GM12875 (cell line): ENCODE data around the gene SLC10A2.

Source experiments
- H3K4me3 ChIP-seq: one replicate; pipeline ENCODE4 v1.5.1; 2011; ENCODE audit warnings: low read depth, low read length, control low read depth
- CTCF ChIP-seq: IDR thresholded peaks from 2 replicates; pipeline ENCODE4 v1.5.1; 2011; ENCODE audit warnings: low read depth, mild to moderate bottlenecking, control low read depth, inconsistent platforms, low read length, moderate library complexity, borderline replicate concordance; ENCODE audit not compliant: insufficient read depth

The SLC10A2 gene

DNA sequence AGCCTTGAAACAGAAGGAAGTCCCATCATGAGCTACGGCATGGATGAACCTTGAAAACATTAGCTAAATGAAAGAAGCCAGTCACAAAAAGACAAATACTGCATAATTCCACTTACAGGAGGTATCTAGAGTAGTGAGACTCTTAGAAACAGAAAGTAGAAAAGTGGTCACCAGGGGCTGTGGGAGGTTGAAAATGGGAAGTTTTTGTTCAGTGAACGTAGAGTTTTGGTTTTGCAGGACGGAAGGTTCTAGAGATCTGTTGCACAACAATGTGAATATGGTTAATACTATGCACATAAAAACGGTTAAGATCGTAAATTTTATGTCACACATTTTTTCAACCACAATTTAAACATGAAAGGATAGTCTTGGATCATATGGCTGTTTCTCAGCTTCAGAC lies 11.9 kb upstream of the SLC10A2 start:
- TF ChIP-seq CTCF = no peak
- no peak overlapping the region for H3K4me3 ChIP-seq

DNA sequence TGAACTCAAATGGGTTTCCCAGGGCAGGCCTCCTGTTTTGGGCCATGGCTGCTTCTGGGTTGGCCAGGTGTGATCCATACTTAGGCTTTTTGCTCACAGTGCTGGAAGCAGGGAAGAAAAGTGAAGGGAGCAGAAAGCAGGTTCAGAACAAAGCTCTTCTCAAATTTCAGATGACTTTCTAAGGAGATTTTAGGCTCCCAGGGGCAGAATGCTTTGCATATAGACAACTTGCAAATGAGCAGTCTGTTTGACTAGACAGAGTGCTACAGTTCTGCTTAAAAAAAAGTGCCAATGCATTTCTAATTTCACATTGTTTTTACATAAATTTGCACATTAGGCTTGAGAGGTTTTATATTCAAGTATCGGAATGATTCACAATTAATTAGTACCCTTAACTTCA lies 2.6 kb upstream of the SLC10A2 start:
- H3K4me3 ChIP-seq = no peak overlapping the region
- TF ChIP-seq CTCF = no peak

DNA sequence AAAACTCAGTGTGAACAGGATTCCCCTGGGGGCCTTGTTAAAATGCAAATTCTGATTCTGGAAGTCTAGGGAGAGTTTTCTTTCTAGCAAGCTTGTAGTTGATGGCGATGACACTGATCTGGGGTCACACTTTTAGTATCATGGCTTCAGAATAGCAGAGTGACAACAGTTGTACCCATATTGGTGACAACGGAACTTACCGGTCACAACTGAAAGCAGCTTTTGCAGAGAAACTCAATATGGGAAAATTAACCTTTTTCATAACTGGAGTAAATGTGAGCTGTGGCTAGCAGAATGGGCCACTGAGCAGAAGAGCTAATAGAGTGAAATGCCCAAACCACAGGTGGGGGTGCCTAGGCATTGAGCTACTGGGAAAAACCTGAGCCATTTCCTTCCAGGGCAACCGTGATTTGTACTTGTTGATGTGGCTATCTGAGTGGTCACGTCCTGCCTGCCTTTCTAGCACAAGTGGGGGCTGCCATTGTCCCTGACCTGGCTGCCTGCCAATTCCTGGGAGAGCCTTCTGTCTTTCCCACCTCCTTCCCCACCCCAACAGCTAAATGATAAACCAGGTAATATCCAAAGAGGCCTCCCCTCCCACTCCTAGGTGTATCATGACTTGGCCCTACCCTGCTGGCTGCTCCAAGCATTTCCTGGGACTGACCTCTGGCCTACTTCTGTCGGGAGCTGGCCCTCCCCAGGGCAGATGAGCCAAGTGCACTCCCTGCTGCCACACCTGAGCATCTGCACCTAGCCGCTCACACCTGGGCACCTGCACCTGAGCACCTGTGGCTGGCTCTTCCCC lies 1.7 kb upstream of the SLC10A2 start:
- no peak for TF ChIP-seq CTCF
- no peak overlapping the region for H3K4me3 ChIP-seq

DNA sequence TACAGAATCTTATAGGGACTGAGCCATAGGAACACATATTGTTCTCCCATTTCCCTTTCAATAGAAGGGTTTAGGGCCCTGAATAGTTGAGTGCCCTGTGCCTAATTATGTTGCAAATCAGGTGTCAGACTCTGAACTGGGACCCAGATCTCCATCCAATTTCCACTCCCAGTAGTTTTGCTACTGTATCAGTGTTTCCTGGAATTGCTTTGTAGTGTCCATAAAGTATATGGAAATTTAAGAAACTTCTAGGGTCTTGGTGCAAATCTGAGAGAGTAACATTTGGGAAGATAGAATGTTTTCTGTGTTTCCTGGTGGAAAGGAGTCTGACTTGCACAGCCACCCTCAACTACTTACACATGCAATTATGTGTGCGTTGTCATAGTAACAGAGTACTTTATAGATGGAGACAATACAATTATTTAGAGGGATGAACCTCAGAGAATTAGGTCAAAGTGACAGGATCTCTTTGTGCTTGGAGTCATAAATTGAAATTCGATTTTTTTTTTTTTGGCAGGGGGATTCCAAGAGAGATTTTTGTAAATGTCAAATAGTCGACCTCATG lies 646 bp upstream of the SLC10A2 start:
- H3K4me3 ChIP-seq = no peak overlapping the region

DNA sequence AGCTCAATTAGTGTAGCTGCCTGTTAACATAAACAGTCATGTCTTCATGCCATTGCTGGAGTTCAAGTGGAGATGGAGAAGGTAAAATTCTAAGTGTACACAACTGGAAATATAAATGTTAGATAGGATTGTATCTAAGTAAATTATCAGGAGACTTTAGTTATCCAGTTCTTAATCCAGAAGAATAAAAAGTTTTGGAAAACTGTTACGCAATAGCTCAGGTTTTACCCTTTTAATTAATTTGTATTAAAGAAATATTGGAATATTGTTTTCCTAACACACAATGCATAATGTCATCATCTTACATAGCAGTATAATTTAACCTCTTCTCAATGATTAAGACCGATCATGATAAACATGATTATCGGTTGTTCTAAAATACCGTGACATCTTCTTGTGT lies 2.8 kb downstream of the SLC10A2 start:
- no peak for TF ChIP-seq CTCF
- no peak overlapping the region for H3K4me3 ChIP-seq

More for the DNA sequence above, 646 bp upstream of the SLC10A2 start:
- no peak for TF ChIP-seq CTCF

- H3K4me3 ChIP-seq = no peak overlapping the region
- no peak for TF ChIP-seq CTCF
These were observed 4.1 kb downstream of the SLC10A2 start for GRCh38 chr13:103062079-103062478.

DNA sequence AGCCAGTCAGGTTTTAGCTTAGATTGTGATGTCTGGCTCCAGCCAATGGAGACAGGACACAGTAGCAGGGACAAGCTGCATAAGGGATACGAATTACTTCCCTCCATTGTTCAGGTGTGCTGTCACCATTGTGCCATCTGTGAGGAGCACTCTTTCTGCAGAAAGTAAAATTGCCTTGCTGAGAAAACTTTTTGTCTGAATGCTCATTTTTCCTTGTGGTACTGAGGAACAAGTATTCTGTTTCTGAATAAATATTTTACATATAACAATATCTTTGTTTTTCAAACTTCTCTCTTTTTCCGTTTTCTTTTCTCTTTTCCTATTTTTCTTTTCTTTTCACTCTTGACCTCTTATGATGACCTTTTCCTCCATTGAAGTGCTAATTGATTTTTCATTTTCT lies 10.2 kb downstream of the SLC10A2 start:
- H3K4me3 ChIP-seq = no peak overlapping the region
- TF ChIP-seq CTCF = no peak
